GM12891 (cell line): Measurements from ENCODE around the gene ASB6.

ENCODE experiments used
- POLR2A ChIP-seq: IDR thresholded peaks from 2 replicates; pipeline ENCODE4 v1.6.1; 2011; ENCODE audit warnings: low read depth, low read length, control low read depth
- POLR2AphosphoS5 ChIP-seq: IDR thresholded peaks from 2 replicates; pipeline ENCODE4 v1.6.1; 2011; ENCODE audit warnings: low read depth, low read length, control low read depth
- POU2F2 ChIP-seq: IDR thresholded peaks from 2 replicates; pipeline ENCODE4 v1.6.1; 2011; ENCODE audit warnings: low read depth, mild to moderate bottlenecking, control low read depth, low read length, moderate library complexity
- TAF1 ChIP-seq: IDR thresholded peaks from 2 replicates; pipeline ENCODE4 v1.6.1; 2011; ENCODE audit warnings: low read depth, low read length, control low read depth

DNA sequence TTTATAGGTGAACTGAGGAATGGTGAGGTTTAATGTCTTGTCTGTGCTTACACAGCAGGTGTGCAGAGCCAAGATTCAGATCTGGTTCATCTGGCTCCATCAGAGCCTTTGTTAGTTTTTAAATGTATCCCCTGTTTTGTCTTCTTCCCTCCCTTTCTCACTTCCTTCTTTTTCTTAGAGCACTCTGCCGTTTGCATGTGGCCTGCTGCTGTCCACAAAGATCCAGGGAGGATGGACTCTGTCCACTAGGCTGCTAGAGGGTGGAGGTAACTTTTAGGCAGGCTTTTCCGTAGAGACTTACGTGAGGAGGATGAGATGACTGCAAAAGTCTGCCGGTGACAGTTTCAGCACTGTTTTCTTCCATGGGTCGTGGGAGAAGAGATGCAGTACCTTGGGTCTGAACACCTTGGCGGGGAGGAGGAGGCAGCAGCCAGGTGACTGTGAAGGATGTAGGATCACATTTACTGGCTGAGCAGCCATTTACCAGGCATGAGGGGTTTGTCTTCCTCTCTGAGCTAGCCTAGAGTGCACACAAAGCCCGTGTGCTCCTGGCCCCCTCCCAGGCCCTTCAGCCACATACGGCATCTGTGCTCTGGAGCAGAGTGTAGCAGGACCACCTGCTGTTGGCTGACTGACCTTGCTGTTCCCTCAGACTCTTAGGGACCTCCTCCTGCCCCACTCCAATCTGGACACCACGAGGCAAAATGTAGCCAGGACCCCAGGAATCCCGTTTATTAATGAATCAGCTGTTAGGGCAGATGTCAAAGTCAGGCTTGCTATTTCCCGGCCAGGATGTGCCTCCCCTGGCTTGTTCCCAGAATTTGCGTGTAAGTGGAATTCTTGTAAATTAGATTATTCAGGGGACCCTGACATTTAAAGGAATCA lies 14.2 kb downstream of the ASB6 start:
- TF ChIP-seq POLR2A (no peak), POU2F2 (no peak), POLR2AphosphoS5 (no peak), TAF1 (no peak)
